Neuronal stem cell (in vitro differentiated cells): ENCODE measurements around the gene CHAC1.

ENCODE experiments used
- DNase-seq: peaks from one replicate; pipeline ENCODE4 v3.0.0-alpha.2; 2013; ENCODE audit warnings: low spot score
- H2AFZ ChIP-seq: one replicate; pipeline ENCODE4 v1.6.1; 2013; ENCODE audit warnings: mild to moderate bottlenecking, low read length, inconsistent platforms
- H2AK5ac ChIP-seq: 2 replicates; pipeline ENCODE4 v1.6.1; 2013; ENCODE audit warnings: low read depth, mild to moderate bottlenecking, inconsistent platforms, low read length, moderate library complexity, mixed read lengths
- H2BK120ac ChIP-seq: 2 replicates; pipeline ENCODE4 v1.6.1; 2013; ENCODE audit warnings: low read depth, mild to moderate bottlenecking, inconsistent platforms, low read length, moderate library complexity, mixed read lengths
- H2BK12ac ChIP-seq: one replicate; pipeline ENCODE4 v1.6.1; 2013; ENCODE audit warnings: low read length, inconsistent platforms
- H2BK15ac ChIP-seq: 2 replicates; pipeline ENCODE4 v1.6.1; 2013; ENCODE audit warnings: mild to moderate bottlenecking, low read length, inconsistent platforms, mixed read lengths
- H2BK5ac ChIP-seq: one replicate; pipeline ENCODE4 v1.6.1; 2013; ENCODE audit warnings: inconsistent platforms, mild to moderate bottlenecking, low read length, moderate library complexity
- H3K14ac ChIP-seq: one replicate; pipeline ENCODE4 v1.6.1; 2013; ENCODE audit warnings: low read length, inconsistent platforms
- H3K18ac ChIP-seq: 2 replicates; pipeline ENCODE4 v1.6.1; 2013; ENCODE audit warnings: low read length, inconsistent platforms
- H3K23ac ChIP-seq: 2 replicates; pipeline ENCODE4 v1.6.1; 2013; ENCODE audit warnings: low read depth, mild to moderate bottlenecking, mixed read lengths, low read length, inconsistent platforms; ENCODE audit not compliant: poor library complexity
- H3K27ac ChIP-seq: replicated peaks from 3 replicates; pipeline ENCODE4 v1.5.1; 2013; ENCODE audit warnings: low read length, inconsistent platforms
- H3K27me3 ChIP-seq, 3 experiments: 2 replicates each; pipeline ENCODE4 v1.6.1; 2013; ENCODE audit warnings: low read length in 3 of 3, mild to moderate bottlenecking in 2 of 3, inconsistent platforms in 1 of 3, low read depth in 1 of 3, mixed read lengths in 1 of 3, moderate library complexity in 1 of 3; ENCODE audit not compliant: control insufficient read depth in 3 of 3, insufficient read depth in 3 of 3
- H3K36me3 ChIP-seq, 2 donors: replicated peaks in 1 of 2; 2 replicates each; pipeline ENCODE4 v1.6.1; 2013; ENCODE audit warnings: low read length in 2 of 2; ENCODE audit not compliant: control insufficient read depth in 2 of 2, insufficient read depth in 2 of 2
- H3K4ac ChIP-seq: 2 replicates; pipeline ENCODE4 v1.6.1; 2013; ENCODE audit warnings: inconsistent platforms, mild to moderate bottlenecking, low read length, moderate library complexity
- H3K4me1 ChIP-seq, 2 donors: 1 replicate in 1 of 2; 2 replicates in 1 of 2; pipeline ENCODE4 v1.6.1; 2013; ENCODE audit warnings: low read length in 2 of 2, low read depth in 1 of 2; ENCODE audit not compliant: control insufficient read depth in 2 of 2, insufficient read depth in 1 of 2
- H3K4me2 ChIP-seq: one replicate; pipeline ENCODE4 v1.6.1; 2013; ENCODE audit warnings: mild to moderate bottlenecking, low read length, inconsistent platforms; ENCODE audit not compliant: insufficient read depth, poor library complexity, severe bottlenecking
- H3K4me3 ChIP-seq, 2 donors: 2 replicates each; pipeline ENCODE4 v1.5.1; 2013; ENCODE audit warnings: low read length in 2 of 2, mild to moderate bottlenecking in 2 of 2, inconsistent platforms in 1 of 2, moderate library complexity in 1 of 2
- H3K79me1 ChIP-seq: one replicate; pipeline ENCODE4 v1.6.1; 2013; ENCODE audit warnings: low read depth, mild to moderate bottlenecking, inconsistent platforms, low read length, moderate library complexity
- H3K9ac ChIP-seq: one replicate; pipeline ENCODE4 v1.6.1; 2013; ENCODE audit warnings: mild to moderate bottlenecking, low read depth, low read length, inconsistent platforms; ENCODE audit not compliant: poor library complexity
- H3K9me3 ChIP-seq, 2 donors: replicated peaks in 1 of 2; 2 replicates each; pipeline versions ENCODE3 to v1.6.1; 2013; ENCODE audit warnings: low read length in 2 of 2, mild to moderate bottlenecking in 2 of 2, inconsistent platforms in 1 of 2, low read depth in 1 of 2, mixed read lengths in 1 of 2, moderate library complexity in 1 of 2; ENCODE audit not compliant: control insufficient read depth in 2 of 2, insufficient read depth in 1 of 2
- H4K8ac ChIP-seq: one replicate; pipeline ENCODE4 v1.6.1; 2013; ENCODE audit warnings: low read depth, mild to moderate bottlenecking, inconsistent platforms, low read length, moderate library complexity
- H4K91ac ChIP-seq: one replicate; pipeline ENCODE4 v1.6.1; 2013; ENCODE audit warnings: low read length, low read depth, mild to moderate bottlenecking, inconsistent platforms; ENCODE audit not compliant: poor library complexity
- WGBS, 2 donors: extraction: QIAGEN DNeasy Blood & Tissue Kit; methylation state at CpG; one replicate each; pipeline ENCODE4 v1.1.7; 2013; ENCODE audit warnings: missing lambda C conversion rate in 2 of 2, mixed read lengths in 1 of 2; ENCODE audit not compliant: insufficient read length in 2 of 2, insufficient replicate concordance in 1 of 2; ENCODE audit errors: extremely low coverage in 2 of 2; 5-methylcytosine and 5-hydroxymethylcytosine counted together

Gene CHAC1

DNA sequence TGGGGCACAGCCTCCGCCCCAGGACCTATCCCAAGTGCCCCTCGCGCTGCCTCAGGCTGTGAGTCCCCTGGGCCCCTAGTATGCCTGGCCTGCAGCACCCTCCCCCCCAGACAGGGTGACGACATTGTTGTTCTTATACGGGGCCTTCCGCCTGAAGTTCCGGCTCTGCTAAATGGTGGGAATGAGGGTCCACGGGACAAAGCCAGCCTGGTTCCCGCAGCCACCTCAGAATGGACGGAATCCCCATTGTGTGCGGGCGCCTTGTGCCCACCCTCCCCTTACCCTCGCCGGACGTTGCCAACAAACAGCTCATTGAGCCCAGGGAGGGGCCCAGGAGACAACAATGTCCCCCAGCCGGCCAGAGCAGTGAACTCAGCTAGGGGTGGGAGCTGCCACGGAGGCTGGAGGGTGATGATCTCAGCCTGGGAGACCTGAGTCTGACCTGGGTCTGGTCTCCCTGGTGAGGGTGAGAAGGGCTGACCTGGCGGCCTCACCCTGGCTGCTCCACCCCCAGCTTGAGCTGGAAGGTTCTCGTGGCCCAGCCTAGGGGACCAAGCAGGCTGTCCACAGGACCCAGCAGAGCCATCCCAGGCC is 34.4 kb upstream of the CHAC1 start:
- peak overlapping the region; percentile 76 for H3K18ac ChIP-seq
- no peak overlapping the region for H3K4me3 ChIP-seq
- H3K23ac ChIP-seq: peak overlapping the region; percentile 18
- H2BK120ac ChIP-seq: peak overlapping the region; percentile 99
- H3K4me2 ChIP-seq: no peak overlapping the region
- H3K4me1 ChIP-seq: peaks cover 8 to 25% of the 10 kb centered on the region in 2 donors
- peaks cover 0 to 77% (median 20%) of the 10 kb centered on the region in 3 experiments for H3K27me3 ChIP-seq
- no peak overlapping the region for H3K4ac ChIP-seq
- no peak overlapping the region for H2BK5ac ChIP-seq
- H2BK12ac ChIP-seq: peak overlapping the region; percentile 82
- H4K8ac ChIP-seq: peak overlapping the region; percentile 52
- no peak overlapping the region for H4K91ac ChIP-seq
- no peak overlapping the region for H3K27ac ChIP-seq
- no CpG with 5 or more reads among the region's 19 CpGs for WGBS, 2 donors
- no peak for DNase-seq
- peaks cover 0 to 2% of the 10 kb centered on the region in 2 donors for H3K36me3 ChIP-seq
- peaks cover 4% of the 10 kb centered on the region for H3K79me1 ChIP-seq
- peak overlapping the region; percentile 64 for H3K9ac ChIP-seq
- peak overlapping the region; percentile 98 for H2AK5ac ChIP-seq
- peak overlapping the region; percentile 55 for H2AFZ ChIP-seq
- no peak overlapping the region for H3K14ac ChIP-seq
- peak overlapping the region; percentile 99 for H2BK15ac ChIP-seq
- peaks cover 0 to 3% of the 10 kb centered on the region in 2 donors for H3K9me3 ChIP-seq

- Histone ChIP-seq H3K27me3 (peaks cover 21 to 92% (median 48%) of the 10 kb centered on the region in 3 experiments), H3K18ac (no peak overlapping the region), H2BK5ac (no peak overlapping the region), H3K23ac (no peak overlapping the region), H4K8ac (no peak overlapping the region), H3K9ac (no peak overlapping the region), H3K79me1 (peaks cover 2% of the 10 kb centered on the region), H4K91ac (no peak overlapping the region), H2AK5ac (no peak overlapping the region), H3K4ac (no peak overlapping the region), H3K4me2 (no peak overlapping the region), H2BK120ac (no peak overlapping the region), H2BK12ac (no peak overlapping the region), H2AFZ (no peak overlapping the region), H3K4me3 (no peak overlapping the region), H2BK15ac (no peak overlapping the region), H3K4me1 (peaks cover 21 to 33% of the 10 kb centered on the region in 2 donors), H3K36me3 (no peaks in the 10 kb centered on the region), H3K9me3 (no peaks in the 10 kb centered on the region), H3K14ac (peak overlapping the region; percentile 22), H3K27ac (no peak overlapping the region)
- DNase-seq: no peak
- no CpG with 5 or more reads among the region's 5 CpGs for WGBS, 2 donors
Measured at GRCh38 chr15:40921949-40922607, 31.2 kb upstream of the CHAC1 start.

DNA sequence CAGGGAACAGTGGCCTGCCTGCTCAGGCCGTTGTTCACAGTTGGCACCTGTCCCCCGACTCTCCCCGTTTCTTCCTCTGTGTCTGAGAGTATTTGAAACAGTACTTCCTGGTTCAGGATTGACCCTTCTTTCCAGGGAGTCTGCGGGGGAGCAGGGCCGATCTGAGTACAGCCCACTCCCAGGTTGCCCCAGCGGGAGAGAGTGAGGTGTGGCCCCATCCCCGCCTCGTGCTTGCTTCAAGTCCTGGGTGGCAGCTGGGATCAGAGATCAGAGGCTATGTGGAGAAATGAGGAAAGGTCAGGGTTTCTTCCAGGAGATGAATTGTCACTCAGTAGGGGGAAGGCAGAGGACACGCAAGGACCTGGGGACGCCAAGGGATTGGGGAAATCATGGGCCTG is 30.7 kb upstream of the CHAC1 start:
- no peak overlapping the region for H3K4me3 ChIP-seq
- no peak for DNase-seq
- H2BK12ac ChIP-seq: no peak overlapping the region
- H3K18ac ChIP-seq: no peak overlapping the region
- no peak overlapping the region for H3K23ac ChIP-seq
- H3K36me3 ChIP-seq: no peaks in the 10 kb centered on the region
- H4K91ac ChIP-seq: no peak overlapping the region
- H3K4me1 ChIP-seq: peaks cover 22 to 29% of the 10 kb centered on the region in 2 donors
- H2BK120ac ChIP-seq: no peak overlapping the region
- H2BK15ac ChIP-seq: no peak overlapping the region
- no peaks in the 10 kb centered on the region for H3K9me3 ChIP-seq
- H3K79me1 ChIP-seq: peaks cover 2% of the 10 kb centered on the region
- H3K27ac ChIP-seq: no peak overlapping the region
- peak overlapping the region; percentile 22 for H3K14ac ChIP-seq
- H2AFZ ChIP-seq: no peak overlapping the region
- no peak overlapping the region for H3K9ac ChIP-seq
- H2BK5ac ChIP-seq: no peak overlapping the region
- no peak overlapping the region for H3K4me2 ChIP-seq
- H4K8ac ChIP-seq: no peak overlapping the region
- peaks cover 25 to 93% (median 54%) of the 10 kb centered on the region in 3 experiments for H3K27me3 ChIP-seq
- WGBS, 2 donors: no CpG with 5 or more reads among the region's 10 CpGs
- no peak overlapping the region for H3K4ac ChIP-seq
- H2AK5ac ChIP-seq: no peak overlapping the region

DNA sequence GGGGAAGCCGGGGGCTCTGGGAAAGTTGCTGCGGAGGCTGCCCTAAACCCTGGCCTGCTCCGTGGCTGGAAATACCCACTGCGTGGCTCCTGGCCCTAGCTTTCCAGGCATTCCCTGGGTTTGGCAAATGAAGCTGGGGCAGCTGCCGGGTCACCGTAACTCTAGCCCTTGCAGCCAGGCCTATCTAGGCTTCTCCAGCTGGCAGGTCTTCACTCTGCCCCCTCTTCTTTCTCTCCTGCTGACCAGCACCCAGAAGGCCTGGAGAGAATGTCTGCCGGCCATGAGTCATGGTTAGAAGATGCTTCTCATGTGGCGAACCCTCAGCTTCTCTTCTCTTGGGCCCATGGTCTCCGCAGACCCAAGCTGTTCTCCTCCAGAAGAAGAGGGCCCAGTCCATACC is 29.7 kb upstream of the CHAC1 start:
- Histone ChIP-seq H3K36me3 (no peaks in the 10 kb centered on the region), H2AK5ac (no peak overlapping the region), H3K14ac (no peak overlapping the region), H2BK5ac (no peak overlapping the region), H2BK15ac (no peak overlapping the region), H3K18ac (no peak overlapping the region), H3K4ac (no peak overlapping the region), H2BK12ac (no peak overlapping the region), H2BK120ac (no peak overlapping the region), H3K9ac (no peak overlapping the region), H3K27ac (no peak overlapping the region), H3K4me2 (no peak overlapping the region), H4K91ac (no peak overlapping the region), H2AFZ (no peak overlapping the region), H4K8ac (no peak overlapping the region), H3K27me3 (peaks cover 33 to 92% (median 63%) of the 10 kb centered on the region in 3 experiments), H3K79me1 (peaks cover 2% of the 10 kb centered on the region), H3K4me3 (no peak overlapping the region), H3K4me1 (peaks cover 22 to 23% of the 10 kb centered on the region in 2 donors), H3K9me3 (peaks cover 0 to under 1% of the 10 kb centered on the region in 2 donors), H3K23ac (no peak overlapping the region)
- WGBS, 2 donors: no CpG with 5 or more reads among the region's 9 CpGs
- no peak for DNase-seq
